Measurements from ENCODE around the gene PSIP1.

- TF ChIP-seq EP300 (IDR thresholded peaks at IDR 0.05) (no peak), CTCF (IDR thresholded peaks at IDR 0.05) (no peak), POLR2AphosphoS5 (IDR thresholded peaks at IDR 0.05) (no peak)
Observed at GRCh38 chr9:15433661-15434060, 77.1 kb downstream of the PSIP1 start.

All from gastroesophageal sphincter (tissue), 3 donors.